H1 (cell line): ENCODE results near the gene MYO7B. TPM values are rescaled to one million over a fixed set of nuclear protein-coding genes. Genes with fewer than 3 reads are reported as not detected.

Experiments
- CTCF ChIA-PET: fragments of 300-600 bp; sonication (Branson Sonifier 250); formaldehyde crosslinking; loops from one replicate; lab custom pipeline; 2021; ENCODE audit not compliant: partially characterized antibody; lab: Charles Lee
- POLR2A ChIA-PET: fragments of 300-600 bp; sonication (Branson Sonifier 250); formaldehyde crosslinking; loops from one replicate; lab custom pipeline; 2021; ENCODE audit warnings: inconsistent platforms; ENCODE audit not compliant: partially characterized antibody; lab: Charles Lee
- DNase-seq, 2 experiments: peaks; one replicate each; pipeline versions ENCODE4 v3.0.0 to v3.0.0-alpha.2; 2010 to 2022; ENCODE audit warnings: low spot score in 2 of 2, low read depth in 1 of 2, mixed read lengths in 1 of 2
- FAIRE-seq: peaks from 2 replicates; lab custom pipeline; 2011; peaks lifted over from hg19 to GRCh38; lab: Jason Lieb, UNC
- H2AFZ ChIP-seq: 2 replicates; pipeline ENCODE4 v1.8.1; 2012; ENCODE audit warnings: low read length, inconsistent platforms
- H2AK5ac ChIP-seq: 2 replicates; pipeline ENCODE4 v1.6.1; 2013; ENCODE audit warnings: low read depth, low read length
- H2BK120ac ChIP-seq: replicated peaks from 2 replicates; pipeline ENCODE3; 2013; ENCODE audit warnings: low read depth, low read length, inconsistent platforms
- H2BK12ac ChIP-seq: 2 replicates; pipeline ENCODE4 v1.6.1; 2013; ENCODE audit warnings: low read depth, low read length
- H2BK15ac ChIP-seq: 2 replicates; pipeline ENCODE4 v1.6.1; 2013; ENCODE audit warnings: low read length
- H2BK20ac ChIP-seq: 2 replicates; pipeline ENCODE4 v1.6.1; 2013; ENCODE audit warnings: low read length
- H2BK5ac ChIP-seq: 2 replicates; pipeline ENCODE4 v1.6.1; 2013; ENCODE audit warnings: low read depth, low read length
- H3K14ac ChIP-seq: 2 replicates; pipeline ENCODE4 v1.6.1; 2013; ENCODE audit warnings: inconsistent platforms; ENCODE audit not compliant: insufficient read length
- H3K18ac ChIP-seq: 2 replicates; pipeline ENCODE4 v1.6.1; 2013; ENCODE audit warnings: low read length; ENCODE audit errors: extremely low read depth
- H3K23ac ChIP-seq: 2 replicates; pipeline ENCODE4 v1.6.1; 2013; ENCODE audit warnings: inconsistent platforms; ENCODE audit not compliant: insufficient read length
- H3K23me2 ChIP-seq: 2 replicates; pipeline ENCODE4 v1.6.1; 2013; ENCODE audit warnings: low read depth, low read length
- H3K27ac ChIP-seq: 2 replicates; pipeline ENCODE4 v1.6.1; 2011; ENCODE audit warnings: low read depth, low read length, inconsistent platforms
- H3K27me3 ChIP-seq, 4 experiments: replicated peaks in 1 of 4; 1 replicate in 1 of 4; 2 replicates in 3 of 4; pipeline versions ENCODE4 v1.6.1 to v1.8.1; 2011 to 2013; ENCODE audit warnings: low read length in 3 of 4, mild to moderate bottlenecking in 3 of 4, inconsistent platforms in 2 of 4, mixed read lengths in 2 of 4, moderate library complexity in 1 of 4; ENCODE audit not compliant: control insufficient read depth in 3 of 4, insufficient read depth in 3 of 4; ENCODE audit errors: extremely low read depth in 1 of 4
- H3K36me3 ChIP-seq, 4 experiments: 2 replicates each; pipeline versions ENCODE4 v1.6.1 to v1.8.1; 2011 to 2013; ENCODE audit warnings: mild to moderate bottlenecking in 4 of 4, low read length in 3 of 4, moderate library complexity in 2 of 4, control low read depth in 1 of 4, inconsistent platforms in 1 of 4; ENCODE audit not compliant: insufficient read depth in 4 of 4, control insufficient read depth in 2 of 4
- H3K4ac ChIP-seq: replicated peaks from 2 replicates; pipeline ENCODE3; 2013; ENCODE audit warnings: low read length, low read depth, mixed read lengths, inconsistent platforms; ENCODE audit not compliant: insufficient read length
- H3K4me1 ChIP-seq, 4 experiments: replicated peaks in 1 of 4; 1 replicate in 1 of 4; 2 replicates in 3 of 4; pipeline versions ENCODE4 v1.6.1 to v1.8.1; 2011 to 2013; ENCODE audit warnings: low read length in 3 of 4, inconsistent platforms in 2 of 4, mixed read lengths in 1 of 4; ENCODE audit not compliant: insufficient read depth in 4 of 4, control insufficient read depth in 3 of 4
- H3K4me2 ChIP-seq, 2 experiments: 2 replicates each; pipeline versions ENCODE4 v1.6.1 to v1.8.1; 2011 to 2013; ENCODE audit warnings: low read depth in 2 of 2, low read length in 2 of 2, control low read depth in 1 of 2, inconsistent platforms in 1 of 2, mild to moderate bottlenecking in 1 of 2; ENCODE audit not compliant: insufficient read depth in 1 of 2
- H3K4me3 ChIP-seq, 4 experiments: fragments of 200-600, 300-600 bp in 1 of 4; sonication (generic), shearing (Covaris generic), sonication (Bioruptor Twin) in 1 of 4; 2 replicates each; pipeline versions ENCODE4 v1.5.1 to v1.8.1; 2011 to 2016; ENCODE audit warnings: low read length in 4 of 4, low read depth in 3 of 4, control low read depth in 2 of 4, inconsistent platforms in 2 of 4, mild to moderate bottlenecking in 2 of 4, mixed read lengths in 1 of 4, moderate library complexity in 1 of 4; ENCODE audit not compliant: insufficient read depth in 2 of 4; ENCODE audit errors: extremely low read depth in 1 of 4
- H3K56ac ChIP-seq: replicated peaks from 2 replicates; pipeline ENCODE3; 2013; ENCODE audit warnings: low read depth, mild to moderate bottlenecking, mixed read lengths, low read length, inconsistent platforms; ENCODE audit not compliant: insufficient read length
- H3K79me1 ChIP-seq: 2 replicates; pipeline ENCODE4 v1.6.1; 2013; ENCODE audit warnings: low read depth, low read length, control low read depth
- H3K79me2 ChIP-seq, 2 experiments: 2 replicates each; pipeline versions ENCODE4 v1.6.1 to v1.8.1; 2012 to 2013; ENCODE audit warnings: low read length in 2 of 2, mild to moderate bottlenecking in 2 of 2, inconsistent platforms in 1 of 2; ENCODE audit not compliant: insufficient read depth in 2 of 2, control insufficient read depth in 1 of 2
- H3K9ac ChIP-seq, 4 experiments: replicated peaks in 1 of 4; 1 replicate in 1 of 4; 2 replicates in 3 of 4; pipeline versions ENCODE4 v1.6.1 to v1.8.1; 2011 to 2013; ENCODE audit warnings: low read depth in 3 of 4, low read length in 3 of 4, control low read depth in 2 of 4, mild to moderate bottlenecking in 2 of 4, moderate library complexity in 2 of 4, inconsistent platforms in 1 of 4; ENCODE audit errors: extremely low read depth in 1 of 4
- H3K9me3 ChIP-seq, 2 experiments: 2 replicates each; pipeline versions ENCODE4 v1.6.1 to v1.8.1; 2012 to 2013; ENCODE audit warnings: mild to moderate bottlenecking in 2 of 2, moderate library complexity in 2 of 2, control low read depth in 1 of 2, inconsistent platforms in 1 of 2, low read depth in 1 of 2, low read length in 1 of 2, mixed read lengths in 1 of 2; ENCODE audit not compliant: insufficient read depth in 2 of 2
- H4K20me1 ChIP-seq, 2 experiments: replicated peaks in 1 of 2; 2 replicates each; pipeline versions ENCODE3 to v1.8.1; 2011 to 2013; ENCODE audit warnings: inconsistent platforms in 2 of 2, low read length in 2 of 2, mild to moderate bottlenecking in 1 of 2; ENCODE audit not compliant: insufficient read depth in 2 of 2, control insufficient read depth in 1 of 2
- H4K5ac ChIP-seq: 2 replicates; pipeline ENCODE4 v1.6.1; 2013; ENCODE audit warnings: low read length, low read depth, mixed read lengths, inconsistent platforms; ENCODE audit not compliant: insufficient read length
- H4K8ac ChIP-seq: 2 replicates; pipeline ENCODE4 v1.8.0; 2013; ENCODE audit warnings: mild to moderate bottlenecking, moderate library complexity, low read length, inconsistent platforms; ENCODE audit not compliant: insufficient read depth; ENCODE audit errors: extremely low read depth
- H4K91ac ChIP-seq: replicated peaks from 2 replicates; pipeline ENCODE3; 2013; ENCODE audit warnings: low read length, mixed read lengths, inconsistent platforms; ENCODE audit not compliant: insufficient read length
- CHD2 ChIP-seq: IDR thresholded peaks from 2 replicates; pipeline ENCODE4 v1.6.1; 2012; ENCODE audit warnings: low read length, improper control_type of control experiment
- CREB1 ChIP-seq: IDR thresholded peaks from 2 replicates; pipeline ENCODE4 v1.6.1; 2012; ENCODE audit warnings: inconsistent platforms
- E2F6 ChIP-seq: IDR thresholded peaks from 2 replicates; pipeline ENCODE4 v1.6.1; 2012; ENCODE audit warnings: inconsistent platforms
- EZH2 ChIP-seq: fragments of 200-600 bp; sonication (generic); IDR thresholded peaks from 2 replicates; pipeline ENCODE4 v1.7.1; 2012; ENCODE audit warnings: low read depth, mild to moderate bottlenecking, moderate library complexity, low read length, inconsistent platforms; ENCODE audit not compliant: severe bottlenecking
- JUND ChIP-seq: IDR thresholded peaks from 2 replicates; pipeline ENCODE4 v1.6.1; 2011; ENCODE audit warnings: mild to moderate bottlenecking, improper control_type of control experiment, low read length
- MAX ChIP-seq: IDR thresholded peaks from 2 replicates; pipeline ENCODE4 v1.6.1; 2012; ENCODE audit warnings: inconsistent platforms
- SAP30 ChIP-seq: fragments of 300-600 bp; sonication (generic); IDR thresholded peaks from 2 replicates; pipeline ENCODE4 v1.7.1; 2012; ENCODE audit warnings: low read length, moderate library complexity, mild to moderate bottlenecking, inconsistent platforms; ENCODE audit not compliant: insufficient read depth, insufficient replicate concordance
- SIX5 ChIP-seq: IDR thresholded peaks from 2 replicates; pipeline ENCODE4 v1.6.1; 2011; ENCODE audit warnings: mild to moderate bottlenecking, low read depth, low read length
- SRF ChIP-seq: IDR thresholded peaks from 2 replicates; pipeline ENCODE4 v1.6.1; 2011; ENCODE audit warnings: mild to moderate bottlenecking, low read depth, low read length, moderate library complexity
- TBP ChIP-seq: IDR thresholded peaks from 2 replicates; pipeline ENCODE4 v1.6.1; 2011; ENCODE audit warnings: low read depth, low read length, improper control_type of control experiment
- ZNF274 ChIP-seq: IDR thresholded peaks from 2 replicates; pipeline ENCODE4 v1.7.0; 2012; ENCODE audit warnings: low read length, borderline replicate concordance; ENCODE audit errors: extremely low read depth
- WGBS, 2 experiments: shearing (Covaris generic) in 1 of 2; methylation state at CpG; one replicate each; pipeline versions ENCODE4 v1.1.6 to v1.1.7; 2013 to 2015; ENCODE audit warnings: low lambda C conversion rate in 2 of 2, mixed read lengths in 2 of 2, inconsistent platforms in 1 of 2, low coverage in 1 of 2, missing lambda C conversion rate in 1 of 2; ENCODE audit not compliant: insufficient replicate concordance in 2 of 2, insufficient coverage in 1 of 2, insufficient read length in 1 of 2; ENCODE audit errors: extremely low coverage in 1 of 2, missing lambda C conversion rate in 1 of 2; 5-methylcytosine and 5-hydroxymethylcytosine counted together
- polyA plus RNA-seq, 7 experiments: library from polyadenylated mRNA; depleted of rRNA in 3 of 7; stranded (reverse) in 5 of 7; unstranded in 2 of 7; fragments of >200 nt in 5 of 7; fragments of 200-250 nt in 2 of 7; gene quantifications; 1 replicate in 5 of 7; 2 replicates in 1 of 7; 4 replicates in 1 of 7; pipeline versions ENCODE4 v1.2.1 to v1.2.3, GENCODE V29; 2011 to 2013; ENCODE audit warnings: missing spikeins in 2 of 7, mixed read lengths in 2 of 7
- total RNA-seq: library from RNA; stranded (reverse); fragmentation: NEBNext Ultra II Directional; extraction: Animal tissue kit (Norgen Biotek cat#: 25700); gene quantifications from 2 replicates; pipeline ENCODE4 v1.2.1, GENCODE V29; 2021
- TF ChIP-seq, protein P1 (sequence below): IDR thresholded peaks from 2 replicates; pipeline ENCODE4 v1.6.1; 2012; ENCODE audit warnings: low read length, inconsistent platforms

The MYO7B gene
- total and polyA plus RNA-seq, 2 of the 8 experiments (the other 6 are each of a cell fraction or from before 2014, with no cell fraction given), result not detected

- Histone ChIP-seq H4K91ac (no peak overlapping the region), H2BK120ac (no peak overlapping the region), H2BK20ac (no peak overlapping the region), H3K4me1 (peaks cover 0 to 3% (median 0%) of the 10 kb centered on the region in 4 experiments; a peak in 2 of 7 replicates), H3K4me2 (no peak overlapping the region), H3K23me2 (no peaks in the 10 kb centered on the region), H4K5ac (no peak overlapping the region), H3K23ac (no peak overlapping the region), H2BK12ac (no peak overlapping the region), H2AFZ (no peak overlapping the region), H3K14ac (no peak overlapping the region), H3K27ac (no peak overlapping the region), H2AK5ac (no peak overlapping the region), H3K4ac (no peak overlapping the region), H3K9ac (no peak overlapping the region), H3K9me3 (no peaks in the 10 kb centered on the region), H3K79me2 (no peaks in the 10 kb centered on the region), H3K56ac (no peak overlapping the region), H4K8ac (peak overlapping the region; percentile 57; the same call in 1 of the 2 replicates), H3K27me3 (no peaks in the 10 kb centered on the region; a peak in 1 of 7 replicates), H2BK15ac (no peak overlapping the region), H4K20me1 (no peaks in the 10 kb centered on the region), H3K18ac (no peak overlapping the region), H3K36me3 (no peaks in the 10 kb centered on the region), H2BK5ac (no peak overlapping the region), H3K4me3 (no peak overlapping the region), H3K79me1 (no peaks in the 10 kb centered on the region)
- 96% methylated on average over 17 of the region's 17 CpGs; no CpG with 5 or more reads in 1 of the 2 experiments for WGBS, 2 experiments
- CTCF ChIA-PET, result no interaction called here
- DNase-seq (peak in 1 of 2 experiments; percentile 35), FAIRE-seq (no peak)
- POLR2A ChIA-PET, result no interaction called here
- TF ChIP-seq MAX, result no peak
- no peak for TF ChIP-seq JUND
- no peak for TF ChIP-seq TBP
- no peak for TF ChIP-seq SAP30
- TF ChIP-seq ZNF274, result no peak
- no peak for TF ChIP-seq EZH2
- TF ChIP-seq E2F6, result no peak
- no peak for TF ChIP-seq SRF
- TF ChIP-seq, protein P1, sequence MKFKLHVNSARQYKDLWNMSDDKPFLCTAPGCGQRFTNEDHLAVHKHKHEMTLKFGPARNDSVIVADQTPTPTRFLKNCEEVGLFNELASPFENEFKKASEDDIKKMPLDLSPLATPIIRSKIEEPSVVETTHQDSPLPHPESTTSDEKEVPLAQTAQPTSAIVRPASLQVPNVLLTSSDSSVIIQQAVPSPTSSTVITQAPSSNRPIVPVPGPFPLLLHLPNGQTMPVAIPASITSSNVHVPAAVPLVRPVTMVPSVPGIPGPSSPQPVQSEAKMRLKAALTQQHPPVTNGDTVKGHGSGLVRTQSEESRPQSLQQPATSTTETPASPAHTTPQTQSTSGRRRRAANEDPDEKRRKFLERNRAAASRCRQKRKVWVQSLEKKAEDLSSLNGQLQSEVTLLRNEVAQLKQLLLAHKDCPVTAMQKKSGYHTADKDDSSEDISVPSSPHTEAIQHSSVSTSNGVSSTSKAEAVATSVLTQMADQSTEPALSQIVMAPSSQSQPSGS, result no peak
- TF ChIP-seq SIX5, result no peak
- no peak for TF ChIP-seq CREB1
- TF ChIP-seq CHD2, result no peak
Measured at GRCh38 chr2:127573771-127574170, 38.3 kb downstream of the MYO7B start.
